ENCODE results near the gene GATA6.

Gene GATA6

DNA sequence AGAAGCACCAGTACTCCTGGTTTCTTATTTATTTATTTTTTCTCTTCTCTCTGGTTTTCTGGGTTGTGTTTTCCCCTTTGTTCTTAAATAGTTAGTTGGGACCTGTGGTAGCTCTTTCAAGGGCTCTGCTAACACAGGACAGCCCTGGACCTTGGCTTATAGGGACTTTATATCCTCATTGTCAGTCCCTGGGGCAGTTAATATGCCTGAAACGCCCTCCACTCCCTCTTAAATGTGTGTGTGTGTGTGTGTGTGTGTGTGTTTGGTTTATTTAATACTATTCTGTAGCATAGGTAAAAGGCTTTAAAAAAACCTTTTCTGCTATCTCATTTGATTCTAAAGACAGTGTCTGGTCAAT, 54.6 kb downstream of the GATA6 start:
- DNase-seq (ENCODE audit: low read depth, low spot score), result no peak
- no peak for TF ChIP-seq CTCF (IDR thresholded peaks at IDR 0.05; ENCODE audit: insufficient read depth, low read length, missing control alignments)
- ChIA-PET POLR2A (no interaction called here), CTCF (interaction anchor here (0.8 kb wide), 1 partner anchor 12 kb away, joined by 3 read pairs; no protein-coding TSS in a partner anchor)
- no peak overlapping the region for H3K4me3 ChIP-seq (ENCODE audit: low read depth, low read length)

GRCh38 chr18:22224339-22224738, 55.0 kb downstream of the GATA6 start:
- CTCF ChIA-PET, result no interaction called here
- DNase-seq (ENCODE audit: low read depth, low spot score), result no peak
- no peak for TF ChIP-seq CTCF (IDR thresholded peaks at IDR 0.05; ENCODE audit: insufficient read depth, low read length, missing control alignments)
- no peak overlapping the region for H3K4me3 ChIP-seq (ENCODE audit: low read depth, low read length)
- POLR2A ChIA-PET, result no interaction called here

GRCh38 chr18:22226801-22227200, 57.4 kb downstream of the GATA6 start:
- ChIA-PET POLR2A (no interaction called here), CTCF (no interaction called here)
- DNase-seq (ENCODE audit: low read depth, low spot score), result no peak

GRCh38 chr18:22228976-22229375, 59.6 kb downstream of the GATA6 start:
- DNase-seq (ENCODE audit: low read depth, low spot score), result no peak
- TF ChIP-seq CTCF (IDR thresholded peaks at IDR 0.05; ENCODE audit: insufficient read depth, low read length, missing control alignments), result no peak
- ChIA-PET POLR2A (no interaction called here), CTCF (no interaction called here)
- no peak overlapping the region for H3K4me3 ChIP-seq (ENCODE audit: low read depth, low read length)

More at GRCh38 chr18:22226801-22227200, 57.4 kb downstream of the GATA6 start:
- no peak for TF ChIP-seq CTCF (IDR thresholded peaks at IDR 0.05; ENCODE audit: insufficient read depth, low read length, missing control alignments)
- H3K4me3 ChIP-seq (ENCODE audit: low read depth, low read length), result no peak overlapping the region

DNA sequence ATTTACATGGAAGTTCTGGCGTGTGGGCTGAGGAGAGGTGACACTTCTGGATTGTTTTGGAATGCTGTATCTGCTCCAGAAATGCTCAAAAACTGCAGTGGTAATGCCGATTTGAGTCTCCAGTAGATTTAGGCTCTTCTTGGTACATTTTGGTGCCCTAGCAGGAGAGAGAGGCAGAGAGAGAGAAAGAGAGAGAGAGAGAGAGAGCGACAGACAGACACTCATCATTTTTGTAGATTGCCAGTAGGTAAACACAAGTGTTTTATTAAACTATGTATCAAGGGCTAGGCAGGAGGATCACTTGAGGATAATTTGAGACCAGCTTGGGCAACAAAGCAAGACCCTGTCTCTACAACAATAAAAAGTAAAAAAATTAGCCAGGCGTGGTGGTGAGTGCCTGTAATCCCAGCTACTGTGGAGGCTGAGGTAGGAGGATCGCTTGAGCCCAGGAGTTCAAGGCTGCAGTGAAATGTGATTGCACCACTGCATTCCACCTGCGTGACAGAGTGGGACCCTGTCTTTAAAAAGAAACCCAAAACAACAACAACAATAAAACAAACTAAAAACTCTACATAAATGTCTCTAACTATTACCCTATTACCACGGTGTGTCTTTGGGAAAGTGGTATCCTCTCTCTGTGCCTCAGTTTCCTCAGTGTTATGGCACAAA, 60.2 kb downstream of the GATA6 start:
- TF ChIP-seq CTCF (IDR thresholded peaks at IDR 0.05; ENCODE audit: insufficient read depth, low read length, missing control alignments), result no peak
- POLR2A ChIA-PET, result no interaction called here
- DNase-seq (ENCODE audit: low read depth, low spot score), result no peak
- no peak overlapping the region for H3K4me3 ChIP-seq (ENCODE audit: low read depth, low read length)
- CTCF ChIA-PET, result no interaction called here

- DNase-seq (ENCODE audit: low read depth, low spot score), result no peak
Measured at GRCh38 chr18:22230471-22230945, 61.1 kb downstream of the GATA6 start.

More at GRCh38 chr18:22230471-22230945, 61.1 kb downstream of the GATA6 start:
- CTCF ChIA-PET, result no interaction called here
- no peak for TF ChIP-seq CTCF (IDR thresholded peaks at IDR 0.05; ENCODE audit: insufficient read depth, low read length, missing control alignments)
- POLR2A ChIA-PET, result no interaction called here
- no peak overlapping the region for H3K4me3 ChIP-seq (ENCODE audit: low read depth, low read length)

Measured in AG04449 (cell line).